Activated naive CD8-positive, alpha-beta T cell treated with anti-CD3 and anti-CD28 coated beads, Interleukin-2, amount 50 U/mL, for 16 hours (primary cell): ENCODE results near the gene C4orf54.

Experiments
- DNase-seq: peaks from one replicate; pipeline ENCODE4 v3.0.0-alpha.2; 2020; ENCODE audit warnings: low read depth, low spot score

C4orf54 gene

DNA sequence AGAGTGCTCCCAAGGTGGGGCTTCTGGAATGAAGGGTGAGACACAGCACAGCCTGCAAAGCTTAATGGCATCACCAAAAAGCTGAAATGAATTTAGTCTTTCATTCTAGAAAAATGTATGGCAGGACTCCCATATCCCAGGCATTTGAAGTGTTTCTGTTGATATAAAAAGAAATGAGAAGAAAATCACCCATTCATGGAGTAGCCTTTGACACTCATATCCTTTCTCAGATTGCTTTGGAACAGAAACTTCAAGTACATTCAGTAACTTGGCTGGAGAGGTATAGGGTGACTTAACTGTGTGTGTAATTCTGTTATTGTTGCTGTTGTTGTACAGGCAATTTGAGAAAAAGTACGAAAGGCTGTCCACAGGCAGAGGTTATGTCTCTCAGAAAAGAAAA, 35.3 kb downstream of the C4orf54 start:
- no peak for DNase-seq

GRCh38 chr4:99617374-99617773, 40.3 kb downstream of the C4orf54 start:
- DNase-seq, result no peak

DNA sequence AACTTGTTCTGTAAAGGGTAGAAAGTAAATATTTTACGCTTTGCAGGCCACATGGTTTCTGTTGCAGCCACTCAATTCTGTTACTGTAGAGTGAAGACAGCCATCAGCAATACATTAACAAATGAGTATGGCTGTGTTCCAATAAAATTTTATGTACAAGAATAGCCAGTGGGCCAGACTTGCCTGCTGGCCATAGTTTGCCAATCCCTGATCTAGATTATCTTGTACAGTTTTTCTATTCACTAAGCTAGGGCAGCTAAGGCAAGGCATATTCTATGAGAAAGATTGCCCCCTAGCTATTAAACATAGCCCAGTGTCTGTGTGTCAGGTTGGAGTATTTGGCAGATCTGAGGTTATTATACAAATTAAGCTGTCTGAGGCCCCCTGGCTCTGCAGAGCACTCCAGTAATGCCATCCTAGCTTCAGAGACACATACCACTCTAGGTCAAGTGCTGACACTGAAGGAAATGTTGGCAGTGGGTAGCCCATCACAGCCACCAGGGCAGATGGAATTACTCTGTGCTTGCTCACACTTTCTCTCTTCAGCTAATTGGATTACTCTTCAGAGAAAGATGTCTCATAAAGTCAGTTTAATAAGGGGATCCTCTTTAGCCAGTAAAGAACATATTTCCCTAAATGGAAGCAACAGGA, 42.3 kb downstream of the C4orf54 start:
- no peak for DNase-seq

- no peak for DNase-seq
Observed at GRCh38 chr4:99614491-99614890, 43.1 kb downstream of the C4orf54 start.

DNA sequence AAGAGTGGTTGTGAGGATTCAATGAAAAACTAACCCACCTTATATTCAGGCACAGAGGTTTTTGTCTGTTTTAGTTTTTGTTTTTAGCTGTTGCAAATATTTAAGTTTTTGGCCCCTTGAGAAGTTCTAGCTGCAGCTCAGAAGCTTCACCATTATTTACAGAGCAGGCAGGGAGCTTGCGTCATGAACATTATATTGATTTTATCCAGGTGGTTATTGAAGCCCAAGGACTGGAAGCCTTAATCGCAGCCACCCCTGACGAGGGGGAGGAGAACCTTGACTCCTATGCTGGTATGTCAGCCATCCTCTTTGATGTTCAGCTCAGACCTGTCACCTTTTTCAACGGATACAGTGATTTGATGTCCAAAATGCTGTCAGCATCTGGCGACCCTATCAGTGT, 44.9 kb downstream of the C4orf54 start:
- DNase-seq, result no peak

- DNase-seq, result no peak
Observed at GRCh38 chr4:99612281-99612680, 45.3 kb downstream of the C4orf54 start.

DNA sequence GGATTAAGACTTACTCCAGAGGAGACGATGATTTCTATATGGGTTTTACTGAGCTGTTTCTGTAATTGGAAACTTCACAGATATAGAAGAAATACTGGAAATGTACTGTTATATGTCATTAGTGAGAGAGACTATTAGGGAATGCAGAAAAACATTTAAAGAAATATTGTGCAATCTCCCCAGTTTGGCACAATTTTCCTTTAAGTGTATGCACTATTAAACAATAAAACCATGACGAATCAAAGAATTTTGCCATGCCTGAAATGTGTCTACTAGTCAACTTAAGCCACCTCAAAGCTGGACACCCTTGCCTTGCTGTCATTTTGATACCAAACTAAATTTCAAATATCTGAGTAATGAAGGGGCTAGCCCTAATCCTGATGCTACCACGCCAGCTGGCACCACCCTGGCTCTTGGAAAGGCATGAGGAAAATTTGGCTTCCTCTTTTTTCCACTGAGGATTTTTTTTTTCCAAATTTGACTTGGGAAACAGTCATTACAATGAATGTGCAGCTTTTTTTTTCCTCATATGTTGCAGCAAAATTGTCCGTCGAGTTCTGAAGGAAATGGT, 46.9 kb downstream of the C4orf54 start:
- DNase-seq, result no peak

- DNase-seq, result no peak
Observed at GRCh38 chr4:99608417-99608816, 49.2 kb downstream of the C4orf54 start.
